Measurements from ENCODE around the gene NFIB.

Gene NFIB

DNA sequence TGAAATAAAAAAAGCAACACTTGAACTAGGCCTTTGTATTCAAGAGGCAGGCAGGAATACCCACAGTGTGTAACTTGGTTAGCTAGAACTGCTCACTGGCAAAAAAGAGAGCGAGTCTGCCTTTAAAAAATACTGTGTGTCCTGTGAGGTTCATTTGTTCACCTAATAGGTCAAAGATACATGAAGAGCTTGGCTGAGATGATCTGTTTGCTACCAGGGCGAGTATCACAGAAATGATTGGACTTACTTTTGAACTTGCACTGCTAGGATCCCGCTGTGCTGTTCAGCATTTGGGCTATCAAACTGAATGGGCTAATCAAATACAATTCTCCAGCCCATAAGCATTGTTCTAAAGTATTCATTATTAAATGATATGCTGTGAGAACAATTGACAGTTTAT is 229.1 kb downstream of the NFIB start:
- no peak for DNase-seq (ENCODE audit: low read depth in 1 of 2, low spot score in 1 of 2)

DNA sequence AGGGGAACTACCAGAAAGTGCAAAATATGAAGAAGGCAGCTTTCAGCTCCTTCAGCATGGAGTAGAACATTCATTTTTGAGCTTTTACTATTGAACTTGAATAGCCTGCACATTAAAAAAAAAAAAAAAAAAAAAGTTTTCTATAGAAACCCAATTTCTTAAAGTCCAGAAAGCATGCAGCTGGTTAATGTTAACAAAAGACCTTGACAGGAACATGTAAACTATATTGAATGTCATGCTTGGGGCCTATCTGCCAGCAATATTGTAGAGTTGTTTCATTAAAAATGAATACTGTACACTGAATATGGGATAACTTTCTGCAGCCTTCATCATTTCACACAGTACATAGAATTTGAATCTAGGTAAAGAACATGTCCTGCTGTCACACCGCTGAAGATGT is 230.6 kb downstream of the NFIB start:
- no peak for DNase-seq (ENCODE audit: low read depth in 1 of 2, low spot score in 1 of 2)

DNA sequence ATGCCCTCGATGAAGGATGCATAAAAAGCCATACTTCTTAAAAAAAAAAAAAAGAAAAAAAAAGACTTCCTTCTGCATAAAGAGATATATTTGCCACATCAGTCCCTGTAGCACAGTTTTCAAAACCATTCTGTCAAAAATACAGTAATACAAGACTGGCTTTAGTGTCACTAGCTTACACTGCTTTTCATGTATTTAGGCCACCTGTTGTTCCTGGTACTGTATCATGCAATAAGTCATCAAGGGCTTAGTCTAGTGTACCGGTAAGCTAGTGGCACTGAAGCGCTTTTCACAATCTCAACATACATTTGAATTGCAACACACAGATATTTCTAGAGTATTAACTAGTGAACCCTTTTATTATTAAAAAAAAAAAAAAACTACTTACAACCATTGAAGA is 231.2 kb downstream of the NFIB start:
- no peak for DNase-seq (ENCODE audit: low read depth in 1 of 2, low spot score in 1 of 2)

DNA sequence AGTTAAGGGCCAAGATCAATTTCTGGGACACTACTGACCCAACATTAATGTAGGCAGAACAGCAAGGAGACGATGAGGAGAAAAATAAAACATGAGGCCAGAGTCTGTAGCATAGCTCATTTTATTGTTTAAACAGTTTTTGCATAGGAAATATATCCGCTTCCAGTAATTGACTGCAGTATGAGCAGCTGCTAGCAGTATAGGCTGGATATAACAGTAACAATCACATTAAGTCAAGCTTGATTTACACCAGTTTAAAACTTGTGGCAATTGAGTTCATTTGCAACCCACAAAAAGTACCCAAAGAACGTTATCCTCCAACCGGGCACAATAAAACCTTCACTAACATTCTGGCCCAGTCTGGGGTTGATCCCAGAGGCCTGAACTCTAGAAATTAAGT is 232.2 kb downstream of the NFIB start:
- no peak for DNase-seq (ENCODE audit: low read depth in 1 of 2, low spot score in 1 of 2)

DNA sequence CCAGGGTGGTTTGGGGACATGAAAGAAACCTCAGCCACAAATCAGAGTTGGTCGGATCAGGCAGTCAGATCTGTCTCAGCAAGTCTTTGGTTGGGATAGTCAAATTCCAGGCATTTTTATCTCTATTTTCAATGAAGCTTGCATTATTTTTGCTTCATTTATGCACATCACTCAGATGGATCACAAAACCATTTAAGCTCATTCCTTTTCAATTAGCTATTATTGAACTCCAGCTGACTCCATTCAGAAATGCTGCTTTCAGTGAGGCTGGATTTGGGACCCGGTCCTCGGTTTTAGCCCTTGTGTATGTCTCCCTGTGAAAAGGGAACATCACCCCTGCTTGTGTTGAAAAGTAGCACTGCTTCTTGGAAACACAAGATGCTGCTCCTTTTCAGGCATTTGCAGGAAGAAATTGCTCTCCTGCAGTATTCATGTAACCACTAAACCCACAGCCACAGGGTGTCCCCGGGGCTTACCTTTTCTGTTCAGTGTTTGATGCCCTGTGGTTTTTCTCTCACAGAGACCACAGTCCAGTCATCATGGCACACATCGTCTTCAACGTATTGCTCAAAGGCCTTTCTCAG is 232.9 kb downstream of the NFIB start:
- DNase-seq (ENCODE audit: low read depth in 1 of 2, low spot score in 1 of 2) = no peak

DNA sequence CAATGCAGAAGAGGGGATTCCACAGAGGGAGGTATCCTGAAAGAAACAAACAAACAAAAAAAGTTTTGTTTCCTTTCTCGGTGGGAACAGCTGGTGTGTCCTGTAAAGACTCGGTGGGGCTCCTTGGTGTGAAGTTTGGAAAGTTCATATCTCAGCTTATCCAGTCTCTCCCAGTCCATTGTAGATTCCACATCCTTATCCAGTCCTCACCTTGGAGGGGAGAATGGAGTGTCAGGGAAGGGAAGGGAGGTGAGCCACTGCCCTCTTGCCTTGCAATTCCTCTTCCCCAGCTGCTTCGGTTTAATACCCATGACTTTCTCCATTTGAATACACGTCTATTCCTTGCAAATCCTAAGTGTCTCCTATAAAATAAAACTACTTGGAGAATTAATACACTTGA is 234.5 kb downstream of the NFIB start:
- DNase-seq (ENCODE audit: low read depth in 1 of 2, low spot score in 1 of 2) = no peak

DNA sequence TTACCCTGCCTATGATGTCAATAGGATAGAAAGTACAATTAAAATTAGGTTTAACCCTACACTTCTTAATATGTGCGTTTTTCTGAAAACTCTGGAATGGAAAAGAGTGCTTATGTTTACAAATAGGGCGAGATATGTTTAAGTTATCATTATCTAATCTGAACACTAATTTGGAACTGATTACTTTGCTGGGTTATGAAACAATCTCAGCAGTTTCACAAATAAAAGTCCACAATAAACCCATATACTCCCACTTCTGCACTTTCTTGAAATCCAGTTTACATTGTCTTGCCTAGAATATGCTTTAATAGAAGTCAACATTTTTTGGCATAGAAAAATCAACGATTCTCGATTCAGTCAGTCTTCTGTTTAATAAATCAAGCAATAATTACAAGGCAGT is 236.3 kb downstream of the NFIB start:
- no peak for DNase-seq (ENCODE audit: low read depth in 1 of 2, low spot score in 1 of 2)

DNA sequence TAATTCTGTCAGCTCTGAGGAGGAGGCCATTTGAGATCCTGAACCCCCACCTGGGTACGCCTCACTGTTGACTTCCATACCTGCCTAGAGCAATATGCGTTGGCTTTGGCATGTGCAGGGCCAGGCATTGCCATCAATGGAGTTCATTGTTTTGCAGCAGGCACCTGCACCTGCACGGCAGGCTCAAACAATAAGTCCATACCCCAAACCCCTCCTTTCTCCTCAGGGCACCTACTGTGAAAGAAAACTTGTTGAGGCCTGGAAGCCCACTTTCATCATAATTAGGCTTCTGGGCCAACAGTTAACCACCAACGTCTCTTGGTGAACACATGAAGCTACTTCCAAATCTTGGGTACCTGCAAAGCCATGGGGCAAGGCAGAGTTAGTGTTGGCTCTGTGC is 238.7 kb downstream of the NFIB start:
- no peak for DNase-seq (ENCODE audit: low read depth in 1 of 2, low spot score in 1 of 2)

DNA sequence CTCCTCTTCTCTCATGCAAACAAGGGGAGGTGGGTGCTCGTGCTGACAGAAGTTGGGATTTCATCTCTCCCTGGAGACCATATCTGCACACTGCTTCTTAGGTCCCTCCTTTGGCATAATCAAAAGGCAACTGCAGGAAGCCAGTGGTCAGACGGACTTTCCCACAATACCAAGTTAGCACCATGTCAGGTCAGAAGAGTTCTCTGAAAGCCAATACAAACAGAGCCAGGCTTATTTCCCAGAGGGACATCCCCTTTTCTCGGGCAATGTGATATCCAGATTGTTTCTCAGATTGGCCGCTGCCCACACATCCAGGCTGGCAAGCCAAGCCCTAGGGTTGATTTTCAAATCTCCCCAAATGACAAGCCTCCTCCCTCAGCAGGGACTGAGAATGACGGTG is 241.1 kb downstream of the NFIB start:
- DNase-seq (ENCODE audit: low read depth in 1 of 2, low spot score in 1 of 2) = no peak

DNA sequence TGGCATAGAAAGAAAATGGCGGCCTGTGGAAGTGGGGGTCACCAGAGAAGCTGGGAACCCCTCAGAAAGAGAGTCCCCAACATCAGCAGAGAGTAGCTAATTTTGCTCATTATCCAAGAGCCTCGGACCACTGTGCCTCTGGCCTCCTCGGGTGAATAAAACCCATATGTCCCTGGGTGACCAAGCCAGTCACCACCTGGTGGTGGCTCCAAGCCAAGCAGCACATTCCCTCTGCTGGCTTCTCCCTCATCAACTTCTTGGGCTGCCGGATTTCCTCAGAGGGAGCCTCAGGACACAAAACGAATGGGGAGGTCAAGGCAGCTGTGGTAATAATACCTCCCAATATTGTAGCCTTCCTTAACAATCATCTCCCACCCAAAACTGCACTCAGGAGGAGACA is 242.5 kb downstream of the NFIB start:
- DNase-seq (ENCODE audit: low read depth in 1 of 2, low spot score in 1 of 2) = no peak

DNA sequence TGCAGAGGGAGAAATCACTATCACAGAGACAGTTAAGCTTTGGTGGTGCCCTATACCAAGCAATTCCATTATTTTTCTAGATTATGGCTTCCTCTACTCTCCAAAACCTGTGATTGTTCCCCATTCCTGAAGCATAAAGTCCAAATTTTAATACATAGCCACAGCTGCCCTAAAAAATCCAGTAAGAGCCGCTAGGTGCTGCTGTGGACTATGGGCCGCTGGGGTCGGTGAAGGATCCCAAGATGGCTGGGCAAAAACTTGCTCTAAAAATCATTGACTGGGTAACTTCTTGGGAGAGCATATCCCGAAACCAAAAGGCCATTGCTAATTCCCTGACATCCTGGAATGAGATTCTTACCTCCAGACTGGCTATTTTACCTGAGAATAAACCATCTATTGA is 245.3 kb downstream of the NFIB start:
- no peak for DNase-seq (ENCODE audit: low read depth in 1 of 2, low spot score in 1 of 2)

DNA sequence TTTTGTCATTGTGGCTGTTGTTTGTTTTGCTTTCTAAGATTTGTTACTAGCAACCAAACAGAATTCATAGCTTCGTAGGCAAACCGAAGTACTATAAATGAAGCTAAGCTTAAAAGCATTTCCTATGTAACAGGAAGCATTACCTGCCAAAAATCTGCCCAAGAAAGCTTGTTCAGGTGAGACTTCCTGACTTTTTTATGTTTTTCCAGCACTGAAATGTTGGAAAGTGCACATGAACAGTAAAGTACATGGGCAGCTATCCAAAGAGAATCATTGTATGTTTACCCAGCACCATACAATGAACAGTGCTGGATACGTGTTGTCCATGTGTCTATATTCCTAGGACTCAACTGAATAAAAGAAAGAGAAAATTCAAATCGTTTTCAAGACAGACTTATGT is 247.1 kb downstream of the NFIB start:
- no peak for DNase-seq (ENCODE audit: low read depth in 1 of 2, low spot score in 1 of 2)

DNA sequence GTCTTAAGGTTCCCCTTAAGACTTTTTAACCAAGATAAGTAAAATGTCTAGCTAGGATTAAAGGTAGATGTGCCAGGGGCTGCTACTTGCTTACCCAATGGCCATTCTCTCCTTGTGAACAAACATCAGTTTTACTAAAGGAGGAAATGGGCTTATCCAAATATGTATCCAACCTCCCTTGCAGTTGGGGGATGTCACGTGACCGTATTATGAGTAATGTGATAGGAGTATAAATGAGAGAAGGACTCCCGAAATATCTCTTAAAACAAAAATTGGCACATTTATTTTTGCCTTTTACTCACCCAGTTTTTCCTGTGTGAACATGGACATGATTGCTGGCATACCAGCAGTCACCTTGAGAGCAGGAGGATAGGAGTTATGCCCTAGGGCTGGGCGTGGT is 247.9 kb downstream of the NFIB start:
- no peak for DNase-seq (ENCODE audit: low read depth in 1 of 2, low spot score in 1 of 2)

DNA sequence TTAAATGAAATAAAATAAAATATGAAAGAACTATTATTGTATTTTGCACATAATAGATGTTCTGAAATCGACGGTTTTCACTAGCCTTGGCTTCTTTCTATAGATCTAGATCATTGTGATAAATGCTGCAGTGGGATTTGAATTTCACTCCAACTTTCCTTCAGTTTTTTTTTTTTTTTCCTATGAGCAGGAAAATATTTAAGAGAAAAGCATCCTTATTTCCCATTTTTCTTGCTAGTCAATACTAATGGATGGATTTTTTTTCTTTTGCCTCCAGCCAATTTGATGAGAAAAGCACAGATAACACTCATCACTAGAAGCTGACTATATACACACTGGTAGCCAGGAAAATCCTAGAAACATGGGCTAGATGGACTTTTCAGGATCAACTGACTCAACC is 249.0 kb downstream of the NFIB start:
- no peak for DNase-seq (ENCODE audit: low read depth in 1 of 2, low spot score in 1 of 2)

DNA sequence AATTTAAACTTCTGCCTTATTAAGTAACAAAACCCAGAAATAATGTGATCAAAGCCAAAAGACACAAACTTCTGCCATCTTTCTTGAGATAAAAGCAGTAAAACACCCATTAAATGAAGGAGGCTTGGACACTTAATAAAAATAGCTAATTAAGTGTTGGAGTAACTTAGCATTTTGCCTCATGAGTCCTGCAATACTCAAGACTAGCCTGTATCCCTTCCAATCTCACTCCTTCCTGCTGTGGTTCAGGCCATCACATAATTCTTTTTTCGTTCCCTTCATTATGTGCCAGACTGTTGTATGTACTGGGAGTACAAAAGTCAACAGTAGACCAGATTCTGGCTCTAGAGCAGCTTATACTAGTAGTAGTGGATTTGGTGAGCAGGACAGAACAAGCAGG is 250.2 kb downstream of the NFIB start:
- DNase-seq (ENCODE audit: low read depth in 1 of 2, low spot score in 1 of 2) = no peak

DNA sequence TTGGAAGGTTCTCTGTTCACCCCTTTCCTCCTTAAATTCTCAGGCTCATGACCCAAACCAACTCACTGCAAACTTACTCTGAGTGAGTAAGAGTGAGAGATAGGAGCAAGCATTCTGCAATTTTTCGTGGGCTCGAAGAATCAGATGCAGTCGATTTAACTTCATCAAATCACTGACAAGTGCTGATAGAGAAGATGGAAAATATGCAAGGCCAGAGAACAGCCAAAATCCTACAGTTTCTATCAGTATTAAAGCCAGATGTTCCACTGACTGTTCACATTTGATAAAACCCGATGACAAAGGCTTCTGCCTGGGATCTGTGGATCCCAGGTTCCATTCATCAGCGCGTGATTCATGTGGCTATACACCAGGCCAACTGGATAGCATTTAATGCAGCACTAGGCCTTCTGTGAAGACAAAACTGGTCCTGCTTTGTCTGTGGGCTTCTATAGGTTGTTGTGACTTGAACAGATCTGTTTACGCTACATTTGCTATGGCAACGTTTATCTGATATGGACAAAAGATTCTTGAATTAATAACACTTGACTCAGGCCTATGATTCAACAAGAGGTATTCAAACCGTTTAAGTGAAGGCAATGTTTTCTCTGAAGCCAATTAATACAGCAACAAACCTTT is 251.2 kb downstream of the NFIB start:
- no peak for DNase-seq (ENCODE audit: low read depth in 1 of 2, low spot score in 1 of 2)

DNA sequence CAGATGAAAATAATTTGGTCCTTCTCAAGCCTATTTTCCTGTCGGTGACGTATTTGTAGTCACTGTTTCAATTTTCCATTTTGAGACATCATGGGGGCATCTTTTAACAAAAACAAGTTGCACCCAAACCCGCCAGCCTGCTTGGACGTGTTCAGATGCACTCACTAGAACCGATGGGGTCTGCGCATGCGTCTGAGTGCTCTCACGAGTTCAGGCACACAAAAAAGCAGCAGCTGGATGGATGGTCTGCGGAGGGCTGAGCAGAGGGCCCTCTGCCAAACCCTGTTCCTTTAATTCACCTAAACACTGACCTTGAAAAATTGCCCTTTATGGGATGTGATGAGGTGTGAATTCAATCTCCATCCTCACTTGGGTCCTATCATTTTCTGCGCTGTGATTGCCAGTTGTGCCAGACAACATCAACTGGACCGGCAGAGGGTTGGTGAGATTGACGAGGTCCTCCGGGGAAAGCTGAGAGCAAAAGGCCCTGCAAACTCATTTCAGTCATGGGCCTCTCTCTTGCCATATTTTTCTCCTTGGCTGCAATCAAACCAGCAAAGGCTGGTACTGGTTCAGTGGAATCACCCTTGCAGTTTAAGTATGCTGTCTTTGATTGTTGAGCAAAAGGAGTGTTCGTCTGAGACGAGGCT is 251.9 kb downstream of the NFIB start:
- DNase-seq (ENCODE audit: low read depth in 1 of 2, low spot score in 1 of 2) = no peak

DNA sequence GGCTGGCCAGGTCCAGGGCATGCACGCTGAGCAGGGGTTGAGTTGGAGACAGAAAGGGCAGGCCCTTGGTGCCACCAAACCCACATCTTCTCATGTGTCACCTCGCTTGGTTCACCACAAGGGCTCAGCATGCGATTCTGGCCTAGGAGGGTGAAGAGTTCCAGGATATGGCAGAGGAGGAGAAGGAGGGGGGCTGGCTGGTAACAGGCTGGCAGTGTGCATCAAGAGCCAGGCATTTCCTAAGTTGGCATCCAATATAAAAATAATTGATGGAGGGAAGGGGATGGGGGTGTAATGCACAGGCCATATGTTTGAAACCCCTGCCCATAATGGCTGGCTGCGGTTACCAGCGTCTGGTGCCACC is 255.6 kb downstream of the NFIB start:
- no peak for DNase-seq (ENCODE audit: low read depth in 1 of 2, low spot score in 1 of 2)

DNA sequence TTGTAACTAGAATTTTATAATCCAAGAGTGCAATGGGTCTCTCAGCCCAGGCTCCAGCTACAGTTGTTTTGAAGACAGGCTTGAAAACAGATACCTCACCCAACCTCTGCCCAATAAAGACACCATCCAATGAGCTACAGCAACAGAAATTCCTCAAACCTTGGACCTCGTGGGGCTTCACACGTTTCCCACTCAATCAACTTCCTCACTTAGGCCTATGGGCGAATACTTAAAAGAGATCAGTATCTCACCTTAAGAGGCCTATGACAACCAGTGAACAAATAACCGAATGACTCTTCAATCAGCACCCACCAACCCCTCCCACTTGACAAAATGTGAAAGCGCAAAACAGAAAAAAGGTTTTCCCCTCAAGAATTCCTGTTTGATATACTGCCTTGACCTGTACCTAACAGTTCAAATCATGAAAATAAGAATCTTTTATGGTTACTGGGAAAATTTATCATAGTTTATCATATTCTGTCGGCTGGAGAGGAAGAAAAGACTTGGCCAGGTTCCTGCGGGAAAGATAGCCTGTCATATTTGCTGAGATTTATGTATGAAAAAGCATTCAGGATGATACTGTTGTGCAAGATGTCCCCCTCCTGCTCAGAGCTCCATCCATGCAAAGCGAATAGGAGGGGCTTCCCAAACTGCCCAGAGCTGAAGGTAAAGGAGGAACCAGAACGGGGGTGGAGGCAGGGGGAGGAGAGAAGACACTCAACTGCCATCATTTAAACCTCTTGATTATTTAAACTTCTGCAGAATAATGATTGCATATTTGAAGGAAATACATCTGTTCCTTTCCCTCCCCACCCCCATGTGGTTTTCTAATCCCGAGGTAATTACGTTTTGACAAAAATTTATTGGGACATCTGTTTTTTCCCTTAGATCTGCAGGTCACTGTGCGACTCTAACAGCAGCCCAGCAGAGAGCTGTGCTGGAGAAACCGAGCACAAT is 256.3 kb downstream of the NFIB start:
- no peak for DNase-seq (ENCODE audit: low read depth in 1 of 2, low spot score in 1 of 2)

DNA sequence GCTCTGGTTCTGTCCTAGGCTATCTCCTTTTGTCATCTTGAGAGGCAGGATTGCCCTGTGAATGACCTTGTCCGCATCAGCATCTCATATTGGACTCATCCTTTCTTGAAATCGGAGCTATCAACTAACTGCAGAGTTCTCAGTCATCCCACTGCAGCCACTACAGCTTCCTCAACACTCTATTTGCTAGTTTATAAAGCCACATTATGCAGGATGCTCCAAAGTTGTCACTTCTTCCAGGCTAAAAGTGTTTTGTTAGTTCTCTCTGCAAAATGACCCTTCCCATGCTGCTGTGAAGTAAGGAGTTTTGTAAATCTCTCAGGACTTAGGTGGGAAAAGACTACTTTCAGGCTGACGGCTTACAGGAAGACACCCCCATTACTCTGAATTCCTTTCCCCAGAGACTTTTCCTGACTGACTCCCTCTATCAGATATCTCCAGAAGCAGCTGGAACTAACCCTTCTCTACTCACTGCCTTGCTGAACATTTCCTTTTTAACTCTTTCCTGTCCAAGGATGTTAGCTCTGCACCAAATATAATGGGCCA is 257.6 kb downstream of the NFIB start:
- no peak for DNase-seq (ENCODE audit: low read depth in 1 of 2, low spot score in 1 of 2)

DNA sequence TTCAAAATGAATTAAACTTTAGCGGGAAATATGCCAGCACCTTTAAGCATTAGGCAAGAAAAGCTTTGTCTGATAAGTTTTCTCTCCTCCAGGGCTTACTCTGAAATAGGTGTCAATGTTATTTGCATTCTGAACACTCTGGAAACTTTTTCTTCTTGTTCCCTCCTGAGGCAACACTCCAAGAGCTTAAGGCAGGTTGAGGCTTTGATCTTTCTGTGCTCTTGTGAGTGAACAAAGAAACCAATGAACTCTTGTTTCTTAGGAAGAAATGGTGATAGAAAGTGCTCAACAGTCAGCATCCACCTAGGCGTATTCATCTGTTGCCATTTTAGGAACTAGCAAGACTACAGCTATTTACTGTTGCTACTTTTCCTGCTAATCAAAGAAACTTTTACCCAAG is 259.8 kb downstream of the NFIB start:
- no peak for DNase-seq (ENCODE audit: low read depth in 1 of 2, low spot score in 1 of 2)

DNA sequence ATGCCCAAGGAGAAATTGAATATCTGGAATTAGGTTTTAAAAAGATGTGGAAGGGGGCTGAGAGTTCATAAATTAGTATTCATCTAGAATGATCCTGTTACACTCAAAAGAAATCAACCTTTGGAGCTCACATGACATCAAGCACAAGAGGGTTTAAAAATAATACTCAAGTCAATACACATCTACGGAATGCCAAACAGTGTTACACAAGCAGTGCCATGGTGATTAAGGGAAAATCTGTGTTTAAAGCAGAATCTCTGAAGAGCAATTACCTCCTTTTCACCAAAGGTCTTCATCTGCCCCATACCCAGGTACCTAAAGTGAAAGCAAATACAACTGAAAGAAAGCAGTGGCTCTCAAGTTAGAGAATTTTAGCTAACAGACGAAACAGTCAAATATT is 261.6 kb downstream of the NFIB start:
- no peak for DNase-seq (ENCODE audit: low read depth in 1 of 2, low spot score in 1 of 2)

Measured in stimulated activated CD4-positive, alpha-beta T cell treated with anti-CD3 and anti-CD28 coated beads, Interleukin-15, amount 100 ng/mL, for 1 hour (primary cell).